Activated T-helper 2 cell treated with anti-CD3 and anti-CD28 coated beads, Interferon-gamma antibody, Interleukin-2, Interleukin-4, amounts not matched to agents 10 μg/mL and 5 μg/mL and 100 μg/mL, durations not matched to agents 14 hours and 24 hours and 36 hours (primary cell): ENCODE results near the gene RB1. TPM values are rescaled to one million over a fixed set of nuclear protein-coding genes. Genes with fewer than 3 reads are reported as not detected.
"Not testable (repeated sequence)": the region's sequence is repeated elsewhere in the genome, so short reads cannot be mapped to it uniquely, and the experiment has no call there.

Experiments used
- DNase-seq: peaks from one replicate; pipeline ENCODE4 v3.0.0; 2021; ENCODE audit warnings: low spot score
- H3K27ac Mint-ChIP-seq: one replicate; pipeline ENCODE4 v1.8.0; 2021; ENCODE audit warnings: mixed read lengths
- H3K27me3 Mint-ChIP-seq: one replicate; pipeline ENCODE4 v1.8.0; 2021; ENCODE audit warnings: low read depth, mixed read lengths
- H3K36me3 Mint-ChIP-seq: one replicate; pipeline ENCODE4 v1.8.0; 2021; ENCODE audit warnings: low read depth, mixed read lengths
- H3K4me1 Mint-ChIP-seq: one replicate; pipeline ENCODE4 v1.8.0; 2021; ENCODE audit warnings: low read depth, mixed read lengths
- H3K4me3 Mint-ChIP-seq: one replicate; pipeline ENCODE4 v1.8.0; 2021; ENCODE audit warnings: low read depth, mild to moderate bottlenecking, moderate library complexity, mixed read lengths
- H3K9me3 Mint-ChIP-seq: one replicate; pipeline ENCODE4 v1.8.0; 2021; ENCODE audit warnings: mixed read lengths
- intact Hi-C: fragments of 100-400 bp; cut with micrococcal nuclease; formaldehyde crosslinking; loops from one replicate; pipeline ENCODE4 v1.15.1; 2023
- total RNA-seq: library from RNA; stranded (reverse); gene quantifications from 2 replicates; pipeline ENCODE4 v1.2.3, GENCODE V29; 2022

Gene RB1
- total RNA-seq, 1 donor from 2014 or later, result 28.0 TPM

DNA sequence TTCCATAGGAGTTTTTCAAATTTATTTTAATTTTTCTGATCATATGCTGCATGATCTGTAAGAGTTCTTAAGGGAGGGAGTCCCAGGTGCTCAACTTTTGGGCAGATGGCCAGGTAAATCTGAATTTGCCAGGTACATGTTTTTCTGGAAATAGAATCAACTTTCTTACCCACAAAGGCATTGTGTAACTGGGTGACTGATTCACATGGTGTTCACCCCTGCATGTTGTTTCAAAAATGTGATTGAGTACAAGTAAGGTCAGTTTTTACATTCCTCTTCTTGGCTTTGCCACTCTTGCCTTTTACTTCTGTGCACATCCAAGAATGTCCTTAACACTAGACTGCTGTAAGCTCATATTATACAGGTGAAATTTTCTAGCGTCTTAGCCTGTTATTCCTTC, 30.4 kb downstream of the RB1 start:
- Mint-ChIP-seq H3K36me3 (peaks cover 34% of the 10 kb centered on the region), H3K9me3 (peaks cover 19% of the 10 kb centered on the region), H3K27me3 (peaks cover 2% of the 10 kb centered on the region), H3K4me1 (peaks cover 20% of the 10 kb centered on the region), H3K27ac (no peak overlapping the region), H3K4me3 (no peak overlapping the region)
- DNase-seq, result no peak
- intact Hi-C loops, result loop anchor here (1.0 to 2.0 kb wide), 2 partner anchors 246 to 435 kb away; no protein-coding TSS in a partner anchor

DNA sequence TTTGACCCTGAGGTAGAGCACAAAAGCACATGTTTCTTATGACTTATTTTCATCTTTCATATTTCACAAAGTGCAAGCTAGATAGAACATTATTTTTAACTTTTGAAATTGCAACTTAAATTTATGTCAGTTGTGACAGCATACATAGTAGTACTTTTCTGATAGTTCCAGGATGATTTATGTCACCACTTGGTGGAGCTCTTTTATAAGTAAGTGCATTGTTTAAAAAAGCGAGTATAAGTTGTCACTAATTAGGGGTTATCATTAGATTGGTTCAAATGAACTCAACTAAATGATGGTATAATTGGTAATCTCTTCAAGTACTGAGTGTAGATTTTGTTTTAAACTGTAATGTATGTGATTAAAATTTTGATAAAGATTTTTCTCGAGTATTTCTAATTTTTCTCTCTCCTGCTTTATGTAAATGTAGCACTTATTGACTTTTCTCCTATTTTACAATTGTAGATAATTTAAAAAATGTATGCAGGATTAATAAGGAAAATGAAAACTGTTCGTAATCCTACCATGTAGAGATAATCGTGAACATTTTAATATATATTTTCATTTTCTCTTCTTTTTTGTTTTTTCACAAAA, 31.1 kb downstream of the RB1 start:
- Mint-ChIP-seq H3K36me3 (peaks cover 38% of the 10 kb centered on the region), H3K4me3 (no peak overlapping the region), H3K27ac (no peak overlapping the region), H3K27me3 (peaks cover 2% of the 10 kb centered on the region), H3K4me1 (peaks cover 20% of the 10 kb centered on the region), H3K9me3 (peaks cover 19% of the 10 kb centered on the region)
- intact Hi-C loops, result loop anchor here (1.0 to 2.0 kb wide), 2 partner anchors 246 to 434 kb away; no protein-coding TSS in a partner anchor
- DNase-seq, result no peak

- H3K4me1 Mint-ChIP-seq, H3K4me3 Mint-ChIP-seq, H3K27me3 Mint-ChIP-seq, H3K27ac Mint-ChIP-seq, intact Hi-C loops, DNase-seq: not testable (repeated sequence)
- peaks cover 55% of the 10 kb centered on the region for H3K36me3 Mint-ChIP-seq
- peaks cover 19% of the 10 kb centered on the region for H3K9me3 Mint-ChIP-seq
Observed at GRCh38 chr13:48339198-48339597, 35.6 kb downstream of the RB1 start.

DNA sequence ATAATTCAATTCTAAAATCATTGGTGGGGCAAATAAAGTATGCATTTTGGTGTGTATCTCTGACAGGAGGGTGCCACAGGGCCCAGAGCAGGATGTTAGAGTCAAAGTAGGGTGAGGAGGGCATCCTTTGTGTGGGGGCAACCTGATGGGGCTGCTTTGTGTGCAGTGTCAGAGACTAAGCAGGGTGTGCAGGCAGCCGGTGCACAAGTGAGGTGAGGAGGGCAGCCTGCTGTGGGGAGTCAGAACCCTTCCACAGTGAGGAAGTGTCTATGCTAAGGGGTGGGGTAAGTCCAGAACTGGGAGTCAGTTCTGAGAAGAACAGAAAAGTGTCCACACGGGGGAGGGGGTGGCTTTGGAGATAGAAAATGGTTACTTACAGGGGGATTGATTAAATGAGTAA, 40.7 kb downstream of the RB1 start:
- Mint-ChIP-seq H3K36me3 (peaks cover 48% of the 10 kb centered on the region), H3K27me3 (no peaks in the 10 kb centered on the region), H3K4me3 (no peak overlapping the region), H3K27ac (no peak overlapping the region), H3K9me3 (peaks cover 1% of the 10 kb centered on the region), H3K4me1 (peaks cover 11% of the 10 kb centered on the region)
- no peak for DNase-seq
- intact Hi-C loops, result no loop called here

GRCh38 chr13:48346583-48346982, 43.0 kb downstream of the RB1 start:
- H3K27ac Mint-ChIP-seq, result no peak overlapping the region
- intact Hi-C loops, result loop anchor here (2.0 to 5.0 kb wide), 3 partner anchors 56 to 216 kb away; no protein-coding TSS in a partner anchor
- peaks cover 11% of the 10 kb centered on the region for H3K4me1 Mint-ChIP-seq
- no peak overlapping the region for H3K4me3 Mint-ChIP-seq
- peaks cover 20% of the 10 kb centered on the region for H3K9me3 Mint-ChIP-seq
- no peak for DNase-seq
- no peaks in the 10 kb centered on the region for H3K27me3 Mint-ChIP-seq
- H3K36me3 Mint-ChIP-seq, result peaks cover 56% of the 10 kb centered on the region

DNA sequence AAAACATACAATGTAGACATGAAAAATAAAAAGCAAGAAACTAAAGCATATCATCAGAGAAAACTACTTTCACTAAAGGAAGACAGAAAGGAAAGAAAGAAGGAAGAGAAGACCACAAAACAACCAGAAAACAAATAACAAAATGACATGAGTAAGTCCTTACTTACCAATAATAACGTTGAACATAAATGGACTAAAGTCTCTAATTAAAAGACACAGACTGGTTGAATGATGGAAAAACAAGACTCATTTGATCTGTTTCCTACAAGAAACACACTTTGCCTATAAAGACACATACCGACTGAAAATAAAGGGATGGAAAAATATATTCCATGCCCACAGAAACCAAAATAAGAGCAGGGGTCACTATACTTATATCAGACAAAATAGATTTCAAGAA, 46.0 kb downstream of the RB1 start:
- Mint-ChIP-seq H3K36me3 (peaks cover 76% of the 10 kb centered on the region), H3K27ac (no peak overlapping the region), H3K4me1 (peaks cover 8% of the 10 kb centered on the region), H3K9me3 (peaks cover 47% of the 10 kb centered on the region), H3K27me3 (no peaks in the 10 kb centered on the region), H3K4me3 (no peak overlapping the region)
- no peak for DNase-seq
- intact Hi-C loops, result loop anchor here (5.0 kb wide), 1 partner anchor 143 kb away; no protein-coding TSS in a partner anchor

- DNase-seq, result no peak
- Mint-ChIP-seq H3K4me1 (peaks cover 3% of the 10 kb centered on the region), H3K27me3 (no peaks in the 10 kb centered on the region), H3K36me3 (peaks cover 69% of the 10 kb centered on the region), H3K27ac (no peak overlapping the region), H3K9me3 (peaks cover 59% of the 10 kb centered on the region), H3K4me3 (no peak overlapping the region)
- intact Hi-C loops, result no loop called here
Observed at GRCh38 chr13:48353590-48353989, 50.0 kb downstream of the RB1 start.

DNA sequence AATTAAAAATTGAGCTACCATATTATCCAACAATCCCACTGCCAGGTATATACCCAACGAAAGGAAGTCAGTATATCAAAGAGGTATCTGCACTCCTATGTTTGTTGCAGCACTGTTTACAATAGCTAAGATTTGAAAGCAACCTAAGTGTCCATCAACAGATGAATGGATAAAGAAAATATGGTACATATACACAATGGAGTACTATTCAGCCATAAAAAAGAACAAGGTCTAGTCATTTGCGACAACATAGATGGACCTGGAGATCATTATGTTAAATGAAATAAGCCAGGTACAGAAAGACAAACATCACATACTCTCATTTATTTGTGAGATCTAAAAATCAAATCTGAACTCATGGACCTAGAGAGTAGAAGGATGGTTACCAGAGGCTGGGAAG, 52.0 kb downstream of the RB1 start:
- not testable (repeated sequence) for H3K4me1 Mint-ChIP-seq

DNA sequence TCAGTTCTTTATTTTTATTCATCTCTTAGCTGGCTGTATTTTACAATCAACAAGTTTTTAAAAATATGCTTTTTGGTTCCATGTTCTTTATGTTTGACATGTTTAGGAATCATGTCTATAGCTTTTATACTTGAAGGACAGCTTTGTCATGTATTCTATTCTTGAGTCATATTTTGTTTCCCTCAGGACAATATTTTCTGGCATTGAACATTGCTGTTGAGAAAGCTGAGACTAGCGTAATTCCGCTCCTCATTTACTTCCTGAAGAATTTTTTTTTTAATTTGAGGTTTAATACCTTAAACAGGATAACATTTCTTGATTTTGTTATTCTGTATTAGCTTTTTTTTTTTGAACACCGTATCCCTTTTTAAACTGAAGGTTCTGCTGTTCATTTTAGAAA, 53.2 kb downstream of the RB1 start:
- intact Hi-C loops, result no loop called here
- H3K9me3 Mint-ChIP-seq, result peaks cover 39% of the 10 kb centered on the region

More for the DNA sequence above, 52.0 kb downstream of the RB1 start:
- H3K4me3 Mint-ChIP-seq, H3K27me3 Mint-ChIP-seq, intact Hi-C loops, H3K27ac Mint-ChIP-seq, DNase-seq: not testable (repeated sequence)
- peaks cover 60% of the 10 kb centered on the region for H3K36me3 Mint-ChIP-seq
- H3K9me3 Mint-ChIP-seq, result peaks cover 50% of the 10 kb centered on the region

GRCh38 chr13:48369988-48370387, 66.4 kb downstream of the RB1 start:
- Mint-ChIP-seq H3K27me3 (no peaks in the 10 kb centered on the region), H3K36me3 (peaks cover 29% of the 10 kb centered on the region), H3K4me1 (no peaks in the 10 kb centered on the region), H3K4me3 (no peak overlapping the region), H3K9me3 (peaks cover 4% of the 10 kb centered on the region), H3K27ac (no peak overlapping the region)
- DNase-seq, result no peak
- intact Hi-C loops, result no loop called here

More for the DNA sequence above, 53.2 kb downstream of the RB1 start:
- Mint-ChIP-seq H3K27ac (no peak overlapping the region), H3K4me3 (no peak overlapping the region), H3K27me3 (no peaks in the 10 kb centered on the region), H3K4me1 (peaks cover 3% of the 10 kb centered on the region), H3K36me3 (peaks cover 56% of the 10 kb centered on the region)
- no peak for DNase-seq

GRCh38 chr13:48370815-48371214, 67.3 kb downstream of the RB1 start:
- no peaks in the 10 kb centered on the region for H3K27me3 Mint-ChIP-seq

GRCh38 chr13:48377857-48378256, 74.3 kb downstream of the RB1 start:
- DNase-seq, result no peak
- Mint-ChIP-seq H3K4me3 (no peak overlapping the region), H3K27me3 (no peaks in the 10 kb centered on the region), H3K9me3 (peaks cover 4% of the 10 kb centered on the region), H3K27ac (no peak overlapping the region), H3K4me1 (no peaks in the 10 kb centered on the region), H3K36me3 (peaks cover 60% of the 10 kb centered on the region)
- intact Hi-C loops, result no loop called here

More at GRCh38 chr13:48370815-48371214, 67.3 kb downstream of the RB1 start:
- no peak for DNase-seq
- Mint-ChIP-seq H3K4me3 (no peak overlapping the region), H3K9me3 (peaks cover 4% of the 10 kb centered on the region), H3K36me3 (peaks cover 31% of the 10 kb centered on the region), H3K27ac (no peak overlapping the region), H3K4me1 (no peaks in the 10 kb centered on the region)
- intact Hi-C loops, result no loop called here

GRCh38 chr13:48380581-48380980, 77.0 kb downstream of the RB1 start:
- DNase-seq, result no peak
- no peaks in the 10 kb centered on the region for H3K4me1 Mint-ChIP-seq
- intact Hi-C loops, result no loop called here
- no peaks in the 10 kb centered on the region for H3K9me3 Mint-ChIP-seq
- peaks cover 57% of the 10 kb centered on the region for H3K36me3 Mint-ChIP-seq
- no peak overlapping the region for H3K4me3 Mint-ChIP-seq
- H3K27me3 Mint-ChIP-seq, result no peaks in the 10 kb centered on the region
- no peak overlapping the region for H3K27ac Mint-ChIP-seq
